H9 (cell line): ENCODE data around the gene SMURF1. TPM values are rescaled to one million over a fixed set of nuclear protein-coding genes. Genes with fewer than 3 reads are reported as not detected.

Source experiments
- DNase-seq: peaks from one replicate; pipeline ENCODE4 v3.0.0-alpha.2; 2017
- H2AFZ ChIP-seq: one replicate; pipeline ENCODE4 v1.6.1; 2013; ENCODE audit warnings: mild to moderate bottlenecking, low read length, control low read depth, moderate library complexity
- H2AK5ac ChIP-seq: 2 replicates; pipeline ENCODE4 v1.6.1; 2013; ENCODE audit warnings: low read length, control low read depth, mixed read lengths; ENCODE audit not compliant: insufficient read length
- H2BK120ac ChIP-seq: one replicate; pipeline ENCODE4 v1.6.1; 2013; ENCODE audit warnings: low read depth, mild to moderate bottlenecking, low read length, control low read depth, inconsistent platforms; ENCODE audit not compliant: poor library complexity, severe bottlenecking
- H2BK12ac ChIP-seq: 2 replicates; pipeline ENCODE4 v1.6.1; 2013; ENCODE audit warnings: low read length, control low read depth, mixed read lengths, low read depth; ENCODE audit not compliant: insufficient read length
- H2BK15ac ChIP-seq: 2 replicates; pipeline ENCODE4 v1.6.1; 2013; ENCODE audit warnings: low read depth, low read length, control low read depth
- H2BK20ac ChIP-seq: one replicate; pipeline ENCODE4 v1.6.1; 2013; ENCODE audit warnings: low read depth, mild to moderate bottlenecking, low read length, control low read depth, inconsistent platforms; ENCODE audit not compliant: poor library complexity, severe bottlenecking
- H2BK5ac ChIP-seq: 2 replicates; pipeline ENCODE4 v1.6.1; 2013; ENCODE audit warnings: low read length, control low read depth, mixed read lengths; ENCODE audit not compliant: insufficient read length
- H3K14ac ChIP-seq: 2 replicates; pipeline ENCODE4 v1.6.1; 2013; ENCODE audit warnings: low read length, control low read depth; ENCODE audit not compliant: insufficient read depth
- H3K18ac ChIP-seq: 2 replicates; pipeline ENCODE4 v1.6.1; 2013; ENCODE audit warnings: low read depth, mild to moderate bottlenecking, mixed read lengths, low read length, control low read depth; ENCODE audit not compliant: insufficient read length
- H3K23ac ChIP-seq: 2 replicates; pipeline ENCODE4 v1.6.1; 2013; ENCODE audit warnings: low read length, control low read depth, mixed read lengths, low read depth; ENCODE audit not compliant: insufficient read length
- H3K23me2 ChIP-seq: 2 replicates; pipeline ENCODE4 v1.6.1; 2013; ENCODE audit warnings: low read depth, mild to moderate bottlenecking, mixed read lengths, low read length, control low read depth; ENCODE audit not compliant: insufficient read length, poor library complexity, severe bottlenecking
- H3K27ac ChIP-seq: 2 replicates; pipeline ENCODE4 v1.5.1; 2013; ENCODE audit warnings: low read length, control low read depth, mixed read lengths, low read depth; ENCODE audit not compliant: insufficient read length
- H3K27me3 ChIP-seq: 2 replicates; pipeline ENCODE4 v1.6.1; 2013; ENCODE audit warnings: low read length, control low read depth, inconsistent platforms; ENCODE audit not compliant: insufficient read depth
- H3K4ac ChIP-seq: 2 replicates; pipeline ENCODE4 v1.6.1; 2013; ENCODE audit warnings: low read depth, mild to moderate bottlenecking, control low read depth, inconsistent platforms, low read length, moderate library complexity
- H3K4me1 ChIP-seq: 2 replicates; pipeline ENCODE4 v1.6.1; 2013; ENCODE audit warnings: low read length, control low read depth, inconsistent platforms; ENCODE audit not compliant: insufficient read depth
- H3K4me2 ChIP-seq: 2 replicates; pipeline ENCODE4 v1.6.1; 2013; ENCODE audit warnings: low read length, control low read depth, mixed read lengths; ENCODE audit not compliant: insufficient read length, insufficient read depth
- H3K56ac ChIP-seq: 2 replicates; pipeline ENCODE4 v1.6.1; 2013; ENCODE audit warnings: low read depth, mild to moderate bottlenecking, mixed read lengths, low read length, control low read depth; ENCODE audit not compliant: insufficient read length
- H3K79me1 ChIP-seq: 2 replicates; pipeline ENCODE4 v1.6.1; 2013; ENCODE audit warnings: low read depth, mild to moderate bottlenecking, moderate library complexity, low read length, control low read depth, inconsistent platforms; ENCODE audit not compliant: insufficient read depth, poor library complexity, severe bottlenecking
- H3K79me2 ChIP-seq: 2 replicates; pipeline ENCODE4 v1.6.1; 2013; ENCODE audit warnings: low read length, control low read depth, inconsistent platforms; ENCODE audit not compliant: insufficient read depth
- H3K9ac ChIP-seq: 2 replicates; pipeline ENCODE4 v1.6.1; 2013; ENCODE audit warnings: low read length, control low read depth, mixed read lengths; ENCODE audit not compliant: insufficient read length; ENCODE audit errors: extremely low read depth
- H3K9me3 ChIP-seq: one replicate; pipeline ENCODE4 v1.6.1; 2013; ENCODE audit warnings: low read depth, low read length, inconsistent platforms; ENCODE audit not compliant: control insufficient read depth
- H3T11ph ChIP-seq: one replicate; pipeline ENCODE4 v1.6.1; 2013; ENCODE audit warnings: mild to moderate bottlenecking, low read length, control low read depth, inconsistent platforms
- H4K20me1 ChIP-seq: one replicate; pipeline ENCODE4 v1.6.1; 2013; ENCODE audit not compliant: control insufficient read depth, insufficient read length, insufficient read depth
- H4K5ac ChIP-seq: 2 replicates; pipeline ENCODE4 v1.6.1; 2013; ENCODE audit warnings: low read depth, mild to moderate bottlenecking, mixed read lengths, low read length, control low read depth; ENCODE audit not compliant: insufficient read length
- H4K8ac ChIP-seq: replicated peaks from 2 replicates; pipeline ENCODE4 v1.6.1; 2013; ENCODE audit warnings: low read length, control low read depth, mixed read lengths, low read depth; ENCODE audit not compliant: insufficient read length
- H4K91ac ChIP-seq: 2 replicates; pipeline ENCODE4 v1.6.1; 2013; ENCODE audit warnings: low read depth, mild to moderate bottlenecking, moderate library complexity, mixed read lengths, low read length, control low read depth; ENCODE audit not compliant: insufficient read length
- H3K27ac Mint-ChIP-seq, 3 experiments: 2 replicates in 2 of 3; 3 replicates in 1 of 3; pipeline ENCODE4 v1.8.0; 2020 to 2021; ENCODE audit warnings: mixed read lengths in 3 of 3, mild to moderate bottlenecking in 1 of 3, moderate library complexity in 1 of 3
- H3K27me3 Mint-ChIP-seq: 2 replicates; pipeline ENCODE4 v1.8.0; 2021; ENCODE audit warnings: low read depth, mild to moderate bottlenecking, moderate library complexity, mixed read lengths
- H3K36me3 Mint-ChIP-seq, 3 experiments: 2 replicates in 2 of 3; 3 replicates in 1 of 3; pipeline ENCODE4 v1.8.0; 2020 to 2021; ENCODE audit warnings: low read depth in 3 of 3, mixed read lengths in 3 of 3; ENCODE audit not compliant: insufficient read depth in 1 of 3
- H3K4me1 Mint-ChIP-seq, 2 experiments: 2 replicates each; pipeline ENCODE4 v1.8.0; 2020; ENCODE audit warnings: mixed read lengths in 2 of 2
- H3K4me3 Mint-ChIP-seq, 2 experiments: 2 replicates in 1 of 2; 3 replicates in 1 of 2; pipeline ENCODE4 v1.8.0; 2020 to 2021; ENCODE audit warnings: mild to moderate bottlenecking in 2 of 2, mixed read lengths in 2 of 2, moderate library complexity in 1 of 2
- H3K9me3 Mint-ChIP-seq, 2 experiments: 2 replicates in 1 of 2; 3 replicates in 1 of 2; pipeline ENCODE4 v1.8.0; 2020; ENCODE audit warnings: mild to moderate bottlenecking in 2 of 2, mixed read lengths in 2 of 2, moderate library complexity in 1 of 2
- CTCF ChIP-seq: fragments of 200-600 bp; sonication (generic); conservative IDR thresholded peaks from 3 replicates; pipeline ENCODE4 v1.8.0; 2021; ENCODE audit warnings: antibody characterized with exemption, mild to moderate bottlenecking
- WGBS: extraction: QIAGEN DNeasy Blood & Tissue Kit; methylation state at CpG from one replicate; pipeline ENCODE4 v1.1.7; 2013; ENCODE audit warnings: missing lambda C conversion rate, low lambda C conversion rate, mixed read lengths; ENCODE audit not compliant: insufficient read length; ENCODE audit errors: extremely low coverage; 5-methylcytosine and 5-hydroxymethylcytosine counted together
- total RNA-seq: library from RNA; stranded (reverse); gene quantifications from 2 replicates; pipeline ENCODE4 v1.2.1, GENCODE V29; 2021

Gene SMURF1
- total RNA-seq, 1 experiment from 2014 or later: 29.4 TPM

GRCh38 chr7:98978672-98979071, 165.2 kb downstream of the SMURF1 start:
- Histone ChIP-seq H3K27ac (no peak overlapping the region), H2BK120ac (no peak overlapping the region), H4K8ac (no peak overlapping the region), H3K9me3 (no peaks in the 10 kb centered on the region), H3K4me2 (no peak overlapping the region), H2BK15ac (no peak overlapping the region), H4K5ac (no peak overlapping the region), H3K18ac (no peak overlapping the region), H3K23ac (no peak overlapping the region), H2BK20ac (no peak overlapping the region), H2BK12ac (no peak overlapping the region), H2AFZ (no peak overlapping the region), H3K79me1 (no peaks in the 10 kb centered on the region), H3K4me1 (no peaks in the 10 kb centered on the region), H3K27me3 (no peaks in the 10 kb centered on the region), H3K79me2 (no peaks in the 10 kb centered on the region), H3K56ac (no peak overlapping the region), H3K23me2 (no peaks in the 10 kb centered on the region), H2BK5ac (no peak overlapping the region), H4K20me1 (no peaks in the 10 kb centered on the region), H3K4ac (no peak overlapping the region), H3T11ph (no peak overlapping the region), H2AK5ac (no peak overlapping the region), H3K9ac (no peak overlapping the region), H4K91ac (no peak overlapping the region), H3K14ac (no peak overlapping the region)
- TF ChIP-seq CTCF: no peak
- Mint-ChIP-seq H3K9me3 (no peaks in the 10 kb centered on the region), H3K27ac (no peak overlapping the region), H3K27me3 (no peaks in the 10 kb centered on the region), H3K4me3 (no peak overlapping the region), H3K4me1 (no peaks in the 10 kb centered on the region), H3K36me3 (peaks cover 32 to 98% (median 88%) of the 10 kb centered on the region in 3 experiments; a peak in 6 of 7 replicates)
- no CpG with 5 or more reads among the region's 9 CpGs for WGBS
- no peak for DNase-seq

Other genes starting within 250 kb of the SMURF1 start
- gene KPNA7, start 64.0 kb upstream of the SMURF1 start, total RNA-seq: not detected in 2 replicates
- not detected in 2 replicates for gene MYH16, start 128.7 kb upstream of the SMURF1 start, total RNA-seq
- 169 TPM in 2 replicates for gene ARPC1A, start 181.8 kb upstream of the SMURF1 start, total RNA-seq
- gene ARPC1B, start 230.6 kb upstream of the SMURF1 start, total RNA-seq: 56.3 and 60.7 TPM in 2 replicates